HL-60 (cell line): ENCODE measurements around the gene DNAH1.

Source experiments
- GABPA ChIP-seq: IDR thresholded peaks from 2 replicates; pipeline ENCODE4 v1.6.1; 2012; ENCODE audit warnings: low read depth
- POLR2AphosphoS5 ChIP-seq: IDR thresholded peaks from 2 replicates; pipeline ENCODE4 v1.6.1; 2012; ENCODE audit warnings: low read depth
- TF ChIP-seq, protein P1 (sequence below): IDR thresholded peaks from one replicate; pipeline ENCODE4 v1.5.1; 2011; ENCODE audit warnings: low read length, control low read depth, inconsistent platforms; ENCODE audit not compliant: insufficient read depth
- TF ChIP-seq, protein P2 (sequence below): IDR thresholded peaks from 2 replicates; pipeline ENCODE4 v1.6.1; 2012; ENCODE audit warnings: low read depth; ENCODE audit not compliant: insufficient replicate concordance

DNA sequence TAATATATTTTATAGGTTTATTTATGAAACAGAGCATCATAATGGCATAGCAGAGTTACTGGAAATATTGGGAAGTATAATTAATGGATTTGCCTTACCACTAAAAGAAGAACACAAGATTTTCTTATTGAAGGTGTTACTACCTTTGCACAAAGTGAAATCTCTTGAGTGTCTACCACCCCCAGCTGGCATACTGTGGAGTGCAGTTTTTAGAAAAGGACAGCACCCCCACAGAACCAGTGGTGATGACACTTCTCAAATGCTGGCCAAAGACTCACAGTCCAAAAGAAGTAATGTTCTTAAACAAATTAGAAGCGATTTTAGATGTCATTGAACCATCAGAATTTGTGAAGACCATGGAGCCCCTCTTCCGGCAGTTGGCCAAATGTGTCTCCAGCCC lies 58.1 kb downstream of the DNAH1 start:
- TF ChIP-seq, protein P1, sequence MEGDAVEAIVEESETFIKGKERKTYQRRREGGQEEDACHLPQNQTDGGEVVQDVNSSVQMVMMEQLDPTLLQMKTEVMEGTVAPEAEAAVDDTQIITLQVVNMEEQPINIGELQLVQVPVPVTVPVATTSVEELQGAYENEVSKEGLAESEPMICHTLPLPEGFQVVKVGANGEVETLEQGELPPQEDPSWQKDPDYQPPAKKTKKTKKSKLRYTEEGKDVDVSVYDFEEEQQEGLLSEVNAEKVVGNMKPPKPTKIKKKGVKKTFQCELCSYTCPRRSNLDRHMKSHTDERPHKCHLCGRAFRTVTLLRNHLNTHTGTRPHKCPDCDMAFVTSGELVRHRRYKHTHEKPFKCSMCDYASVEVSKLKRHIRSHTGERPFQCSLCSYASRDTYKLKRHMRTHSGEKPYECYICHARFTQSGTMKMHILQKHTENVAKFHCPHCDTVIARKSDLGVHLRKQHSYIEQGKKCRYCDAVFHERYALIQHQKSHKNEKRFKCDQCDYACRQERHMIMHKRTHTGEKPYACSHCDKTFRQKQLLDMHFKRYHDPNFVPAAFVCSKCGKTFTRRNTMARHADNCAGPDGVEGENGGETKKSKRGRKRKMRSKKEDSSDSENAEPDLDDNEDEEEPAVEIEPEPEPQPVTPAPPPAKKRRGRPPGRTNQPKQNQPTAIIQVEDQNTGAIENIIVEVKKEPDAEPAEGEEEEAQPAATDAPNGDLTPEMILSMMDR = no peak
- TF ChIP-seq POLR2AphosphoS5 (no peak), GABPA (no peak)
- TF ChIP-seq, protein P2, sequence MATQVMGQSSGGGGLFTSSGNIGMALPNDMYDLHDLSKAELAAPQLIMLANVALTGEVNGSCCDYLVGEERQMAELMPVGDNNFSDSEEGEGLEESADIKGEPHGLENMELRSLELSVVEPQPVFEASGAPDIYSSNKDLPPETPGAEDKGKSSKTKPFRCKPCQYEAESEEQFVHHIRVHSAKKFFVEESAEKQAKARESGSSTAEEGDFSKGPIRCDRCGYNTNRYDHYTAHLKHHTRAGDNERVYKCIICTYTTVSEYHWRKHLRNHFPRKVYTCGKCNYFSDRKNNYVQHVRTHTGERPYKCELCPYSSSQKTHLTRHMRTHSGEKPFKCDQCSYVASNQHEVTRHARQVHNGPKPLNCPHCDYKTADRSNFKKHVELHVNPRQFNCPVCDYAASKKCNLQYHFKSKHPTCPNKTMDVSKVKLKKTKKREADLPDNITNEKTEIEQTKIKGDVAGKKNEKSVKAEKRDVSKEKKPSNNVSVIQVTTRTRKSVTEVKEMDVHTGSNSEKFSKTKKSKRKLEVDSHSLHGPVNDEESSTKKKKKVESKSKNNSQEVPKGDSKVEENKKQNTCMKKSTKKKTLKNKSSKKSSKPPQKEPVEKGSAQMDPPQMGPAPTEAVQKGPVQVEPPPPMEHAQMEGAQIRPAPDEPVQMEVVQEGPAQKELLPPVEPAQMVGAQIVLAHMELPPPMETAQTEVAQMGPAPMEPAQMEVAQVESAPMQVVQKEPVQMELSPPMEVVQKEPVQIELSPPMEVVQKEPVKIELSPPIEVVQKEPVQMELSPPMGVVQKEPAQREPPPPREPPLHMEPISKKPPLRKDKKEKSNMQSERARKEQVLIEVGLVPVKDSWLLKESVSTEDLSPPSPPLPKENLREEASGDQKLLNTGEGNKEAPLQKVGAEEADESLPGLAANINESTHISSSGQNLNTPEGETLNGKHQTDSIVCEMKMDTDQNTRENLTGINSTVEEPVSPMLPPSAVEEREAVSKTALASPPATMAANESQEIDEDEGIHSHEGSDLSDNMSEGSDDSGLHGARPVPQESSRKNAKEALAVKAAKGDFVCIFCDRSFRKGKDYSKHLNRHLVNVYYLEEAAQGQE = no peak
